Hypothalamus (tissue), 51 donors: Measurements from ENCODE around the gene SMARCC1.

Experiments used
- DNase-seq, 51 donors: peaks; one replicate each; lab custom pipeline; 2025; lab: John Stamatoyannopoulos, UW

Gene SMARCC1

DNA sequence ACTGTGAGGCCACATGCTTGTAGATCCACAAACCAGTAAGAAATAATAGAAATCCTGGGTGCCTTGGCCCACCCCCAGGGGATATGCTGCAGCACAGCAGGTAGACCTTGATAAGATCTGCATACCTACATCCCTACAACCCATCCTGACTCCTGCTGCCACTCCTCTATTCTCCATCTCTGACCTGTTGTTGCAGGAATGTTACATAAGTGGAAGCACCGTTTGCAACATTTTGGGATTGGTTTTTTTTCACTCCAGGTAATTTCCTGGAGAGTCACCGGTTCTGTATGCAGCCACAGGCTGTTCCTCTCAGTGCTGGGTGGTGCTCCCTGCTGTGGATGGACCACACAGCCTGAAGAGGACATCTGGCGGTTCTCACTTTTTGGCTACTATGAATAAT is 186.9 kb downstream of the SMARCC1 start:
- no peak for DNase-seq

GRCh38 chr3:47592066-47592795 is 189.5 kb downstream of the SMARCC1 start:
- DNase-seq, result no peak

DNA sequence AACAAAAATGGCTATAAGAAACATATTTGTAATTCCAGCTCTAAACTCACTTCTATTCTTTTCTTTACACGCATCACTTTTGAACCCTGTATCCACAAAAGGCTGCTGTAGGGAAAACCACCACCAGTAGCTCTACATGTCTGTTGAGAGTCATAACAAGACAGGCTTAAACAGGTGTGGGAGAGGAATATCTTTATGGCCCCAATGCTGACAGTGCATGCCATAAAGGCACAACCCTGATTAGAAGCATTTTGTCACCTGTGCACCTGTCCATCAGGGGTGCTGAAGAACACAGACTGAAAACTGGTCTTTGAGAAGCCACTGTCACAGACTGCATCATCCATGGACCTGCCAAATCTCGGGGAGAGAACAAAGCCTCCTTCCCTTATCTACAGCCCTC is 191.5 kb downstream of the SMARCC1 start:
- DNase-seq, result no peak

- no peak for DNase-seq
Observed at GRCh38 chr3:47588587-47588986, 193.1 kb downstream of the SMARCC1 start.

GRCh38 chr3:47588053-47588452 is 193.6 kb downstream of the SMARCC1 start:
- DNase-seq, result no peak

DNA sequence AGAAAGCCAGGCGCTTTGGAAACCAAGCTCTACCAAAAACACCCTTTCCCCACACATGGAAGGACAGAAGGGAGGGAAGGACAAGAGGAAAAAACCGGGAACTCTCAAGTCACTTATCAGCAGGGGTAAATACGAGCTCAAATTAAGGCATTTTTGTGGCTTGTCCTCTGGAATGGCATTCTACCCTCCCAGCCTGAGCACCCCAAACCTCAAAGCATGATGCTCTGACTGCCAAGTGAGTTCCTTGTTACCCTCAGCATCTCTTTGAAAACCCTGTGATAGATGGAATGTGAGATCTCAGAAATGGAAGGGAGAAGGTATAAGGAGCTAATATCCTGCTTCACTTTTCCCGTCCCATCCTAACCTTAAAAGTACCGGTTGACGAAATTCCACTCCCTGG is 194.9 kb downstream of the SMARCC1 start:
- DNase-seq, result no peak

DNA sequence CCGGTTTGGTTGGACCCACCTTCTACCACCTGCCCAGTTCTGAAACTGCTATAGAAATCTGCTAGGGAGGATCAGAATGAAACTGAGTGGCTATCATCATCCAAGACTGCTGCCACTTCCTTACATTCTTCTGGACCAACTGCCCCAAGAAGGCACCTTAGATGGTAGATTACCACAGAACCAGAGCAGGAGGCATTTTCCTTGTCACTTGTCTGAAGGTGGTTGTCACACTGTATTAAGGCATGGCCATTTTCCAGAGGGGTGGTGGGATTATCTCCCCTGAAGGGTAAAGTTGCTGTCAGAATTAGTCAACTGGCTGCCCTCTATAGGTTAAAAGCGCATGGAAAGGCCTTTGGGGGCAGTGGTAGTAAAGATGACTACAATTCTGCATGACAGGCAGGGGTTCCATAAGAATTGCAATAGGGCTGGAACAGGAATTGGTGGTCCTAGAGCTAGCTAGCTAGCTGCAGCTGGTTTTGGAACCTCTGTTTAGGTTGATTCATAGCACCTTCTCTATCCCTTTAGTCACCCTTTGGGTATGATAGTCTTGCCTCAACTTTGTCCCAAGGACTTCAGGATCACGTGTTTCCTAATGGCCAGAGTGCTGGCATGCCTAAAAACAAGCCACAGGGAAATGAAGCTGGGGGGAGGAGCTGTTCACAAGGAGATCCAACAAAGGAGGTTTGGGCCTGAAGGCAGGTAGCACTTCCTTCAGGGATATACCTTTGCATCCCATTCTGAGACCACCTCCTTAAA is 198.2 kb downstream of the SMARCC1 start:
- no peak for DNase-seq

GRCh38 chr3:47581835-47582234 is 199.9 kb downstream of the SMARCC1 start:
- DNase-seq, result no peak

DNA sequence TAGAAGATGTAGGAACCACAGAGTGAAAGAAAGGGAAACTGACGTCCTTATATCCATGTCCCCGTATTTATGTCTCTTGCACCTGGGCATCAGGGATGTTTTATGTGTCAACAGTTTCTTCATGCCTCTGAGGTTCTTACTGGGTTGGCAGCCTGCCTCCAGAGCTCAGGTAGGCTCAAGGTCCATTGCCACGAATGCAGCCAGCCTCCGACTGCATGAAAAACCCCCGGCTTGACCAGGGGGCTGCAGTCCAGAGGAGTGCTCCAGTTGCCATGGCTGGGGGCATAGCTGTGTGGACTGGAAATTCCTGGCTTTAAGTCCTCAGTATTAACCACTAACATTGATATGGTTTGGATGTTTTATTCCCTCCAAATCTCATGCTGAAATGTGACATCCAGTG is 200.3 kb downstream of the SMARCC1 start:
- DNase-seq, result no peak

DNA sequence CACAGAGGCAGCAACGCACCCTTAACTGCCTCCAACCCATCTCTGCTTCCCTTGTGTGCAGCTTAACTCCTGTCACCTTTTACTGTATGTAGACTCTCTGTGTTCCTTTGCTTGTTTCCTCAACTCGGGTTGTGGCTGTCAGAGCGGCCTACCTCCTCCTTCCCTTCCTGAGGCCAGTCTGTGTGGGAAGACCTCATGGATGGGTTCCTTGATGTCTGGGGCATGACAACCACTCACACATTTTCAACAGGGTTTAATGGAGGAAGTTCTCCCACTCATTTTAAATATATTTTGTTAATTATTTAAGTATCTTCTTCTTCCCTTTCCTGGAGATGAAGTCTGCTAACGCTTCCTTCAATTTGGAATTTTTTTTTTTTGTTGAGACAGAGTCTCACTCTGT is 201.2 kb downstream of the SMARCC1 start:
- no peak for DNase-seq

DNA sequence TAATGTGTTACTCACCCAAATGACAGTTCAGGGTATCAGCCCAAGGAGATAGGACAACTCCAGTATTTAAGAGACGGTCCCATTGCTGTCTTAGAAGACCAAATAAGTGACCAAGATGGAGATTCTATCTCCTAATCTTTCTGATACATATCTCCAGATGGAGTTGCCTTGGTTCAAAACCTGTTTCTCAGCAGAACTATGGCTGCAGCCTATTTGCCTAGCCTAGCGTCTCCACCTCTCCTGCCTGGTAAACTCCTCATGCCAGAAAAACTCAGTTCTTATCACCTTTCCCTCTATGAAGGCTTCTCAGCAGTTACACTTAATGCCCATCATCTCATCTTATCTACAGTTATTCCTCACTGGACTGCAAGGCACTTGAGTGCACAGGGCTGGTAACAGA is 201.8 kb downstream of the SMARCC1 start:
- no peak for DNase-seq

DNA sequence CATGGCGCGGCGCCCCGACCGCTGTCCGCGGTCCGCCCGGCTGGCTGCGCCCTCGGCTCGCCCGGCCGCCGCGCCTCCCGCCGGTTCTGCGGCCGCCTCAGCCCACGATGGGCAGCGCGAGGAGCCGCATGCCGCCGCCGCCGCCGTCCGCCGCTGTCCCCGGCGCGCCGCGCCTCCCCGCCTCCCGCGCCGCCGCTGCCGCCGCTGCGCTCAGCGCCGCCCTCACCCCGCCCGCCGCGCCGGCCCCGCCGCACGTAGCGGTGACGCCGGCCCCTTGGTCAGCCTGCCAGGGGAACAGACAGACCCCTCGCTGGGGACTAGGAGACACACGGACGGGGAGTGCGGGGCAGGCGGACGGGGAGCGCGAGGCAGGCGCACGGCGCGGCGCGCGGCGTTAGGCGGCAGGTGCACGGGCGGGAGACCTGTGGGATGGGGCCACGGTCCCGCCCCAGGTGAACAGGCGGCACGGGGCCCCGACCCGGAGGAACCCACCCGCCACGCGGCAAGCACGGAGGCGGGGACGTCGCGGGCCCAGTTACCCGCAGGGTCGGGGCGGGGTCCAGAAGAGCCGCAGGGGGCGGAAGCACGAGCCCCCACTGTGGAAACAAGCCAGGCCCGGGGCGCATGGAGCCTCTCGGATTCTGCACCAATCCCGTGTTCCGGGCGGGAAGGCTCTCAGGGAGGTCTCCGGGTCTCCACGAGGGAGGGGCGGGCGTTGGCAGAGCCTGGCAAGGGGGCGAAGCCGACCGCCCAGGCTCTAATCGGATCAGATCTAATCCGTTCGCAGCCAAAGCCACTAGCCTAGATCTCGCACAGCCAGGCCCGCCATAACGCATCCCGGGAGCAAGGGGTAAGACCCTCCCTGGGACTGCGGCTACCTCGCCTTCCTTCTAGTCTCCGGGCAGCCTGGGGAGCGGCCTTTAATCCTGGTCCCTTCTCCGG is 202.7 kb downstream of the SMARCC1 start, which contains the start of gene CSPG5:
TSS of gene CSPG5 (minus strand) at position 175 of the 942 bp plus-strand sequence. CDS start at position 3, 172 bp downstream.
- DNase-seq, result peak in 29 of 51 donors; percentile 12 to 68 (median 39)

- peak in 38 of 51 donors; percentile 9 to 72 (median 32) for DNase-seq
Observed at GRCh38 chr3:47578119-47578632, 203.5 kb downstream of the SMARCC1 start.

DNA sequence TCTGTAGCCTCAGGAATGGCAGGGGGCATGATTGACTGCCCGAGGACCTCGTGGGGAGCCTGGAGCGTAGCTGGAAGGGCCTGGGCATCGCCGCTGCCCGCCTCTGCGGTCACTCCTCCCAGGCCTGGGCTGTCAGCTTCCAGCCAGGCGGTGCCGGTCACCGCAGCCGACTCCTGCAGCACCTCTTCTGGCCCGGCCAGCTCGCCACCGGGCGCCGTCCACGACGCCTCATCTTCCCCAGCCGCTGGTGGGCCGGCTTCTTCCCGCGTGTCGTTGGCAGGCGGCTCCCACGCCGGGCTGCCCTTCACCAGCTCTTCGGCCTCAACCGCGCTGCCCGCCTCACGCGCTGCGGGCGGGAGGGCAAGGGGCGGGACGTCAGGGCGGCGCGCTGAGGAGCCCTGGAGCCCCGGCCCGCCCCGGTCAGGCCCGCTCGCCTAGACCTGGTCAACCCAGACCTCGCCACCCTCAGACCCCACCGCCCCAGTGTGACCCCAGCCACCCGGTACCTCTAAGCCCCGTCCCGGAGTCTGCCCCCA is 204.0 kb downstream of the SMARCC1 start:
- DNase-seq, result peak in 5 of 51 donors; percentile 37 to 49 (median 38)

- peak in 30 of 51 donors; percentile 6 to 69 (median 42) for DNase-seq
Observed at GRCh38 chr3:47573190-47574172, 208.2 kb downstream of the SMARCC1 start.

DNA sequence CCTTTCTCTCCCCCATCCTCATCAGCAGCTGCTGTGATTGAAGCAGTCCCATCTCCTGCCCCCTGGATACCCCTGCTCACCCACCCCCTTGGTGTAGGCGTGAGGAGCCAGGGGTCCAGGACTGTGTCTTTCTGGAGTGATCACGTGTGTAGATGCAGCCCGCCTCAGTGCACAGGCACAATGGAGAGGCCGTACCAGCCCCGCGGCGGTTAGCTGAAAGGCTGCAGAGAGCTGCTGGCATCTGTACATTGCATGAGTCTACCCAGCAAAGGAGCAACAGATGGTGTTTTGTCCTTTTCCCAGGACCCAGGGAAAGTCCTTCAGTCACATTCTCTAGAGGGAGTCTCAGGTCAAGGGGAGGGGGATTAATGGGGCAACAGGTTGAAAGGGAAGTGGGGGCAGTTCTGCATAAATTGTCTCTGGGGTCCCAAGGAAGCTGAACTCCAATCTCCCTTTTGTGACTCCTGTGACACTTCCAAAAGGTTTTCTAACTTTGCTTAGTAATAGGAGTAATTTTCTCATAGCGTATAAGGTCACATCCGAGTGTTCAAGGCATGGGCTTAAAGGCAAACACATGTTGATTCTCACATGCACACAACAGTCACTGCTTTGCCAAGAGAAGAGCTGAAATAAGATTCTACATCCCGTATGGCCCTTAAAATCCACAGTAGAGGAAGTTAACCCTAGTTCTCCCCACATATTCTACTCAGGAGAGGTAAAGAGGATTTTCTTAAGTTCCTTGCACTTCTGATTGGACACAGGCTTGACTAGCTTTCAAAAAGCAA is 210.1 kb downstream of the SMARCC1 start:
- DNase-seq, result peak in 28 of 51 donors; percentile 9 to 73 (median 38)

DNA sequence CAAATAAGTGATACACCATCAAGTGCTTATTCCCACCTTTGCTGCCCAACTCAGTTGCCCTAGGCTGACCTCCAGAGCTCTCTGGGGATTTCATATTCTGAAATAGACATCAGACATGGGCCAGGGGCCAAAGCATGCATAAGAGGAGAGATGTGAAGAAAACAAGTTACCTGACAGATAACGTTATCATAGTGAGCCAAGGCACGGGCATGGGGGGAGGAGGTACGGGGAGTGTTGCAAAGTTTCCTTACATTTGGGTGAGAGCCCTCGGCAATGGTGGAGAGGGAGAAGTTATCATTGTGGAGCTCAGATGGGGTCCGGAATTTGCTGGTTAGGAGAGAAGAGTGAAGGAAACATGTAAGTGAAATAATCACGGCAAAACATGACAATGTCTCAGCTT is 212.8 kb downstream of the SMARCC1 start:
- DNase-seq, result no peak

DNA sequence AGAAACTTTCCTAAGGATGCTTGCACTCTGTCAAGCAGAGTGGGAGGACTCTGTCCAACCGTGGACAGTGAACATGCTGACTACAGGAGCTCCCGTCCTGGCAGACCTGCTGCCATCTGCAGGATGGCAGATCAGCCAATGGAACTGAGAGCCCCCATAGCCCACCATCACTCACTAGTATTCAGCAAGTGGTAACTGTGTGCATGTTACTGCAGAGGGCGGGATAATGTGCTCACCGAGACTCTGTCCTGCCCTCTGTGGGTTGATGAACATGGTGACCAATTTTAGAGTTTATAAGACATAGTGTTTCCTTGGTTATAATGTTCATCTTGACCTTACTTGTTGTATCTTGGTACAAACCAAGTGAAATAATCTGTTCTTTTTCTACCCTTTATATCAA is 214.5 kb downstream of the SMARCC1 start:
- DNase-seq, result no peak
